Mesendoderm (in vitro differentiated cells): ENCODE measurements around the gene CENPU.
A peak's percentile ranks its signal among the peaks of the same experiment; 100 is the strongest.

Source experiments
- DNase-seq: peaks from one replicate; pipeline ENCODE4 v3.0.0; 2013
- H2AK5ac ChIP-seq: 2 replicates; pipeline ENCODE4 v1.6.1; 2013; ENCODE audit warnings: low read length, inconsistent platforms
- H2BK120ac ChIP-seq: 2 replicates; pipeline ENCODE4 v1.6.1; 2013; ENCODE audit warnings: low read depth, mild to moderate bottlenecking, low read length, moderate library complexity, mixed read lengths
- H2BK15ac ChIP-seq: replicated peaks from 2 replicates; pipeline ENCODE4 v1.6.1; 2013; ENCODE audit warnings: low read depth, mild to moderate bottlenecking, moderate library complexity
- H2BK5ac ChIP-seq: 2 replicates; pipeline ENCODE4 v1.6.1; 2013; ENCODE audit warnings: low read length, inconsistent platforms
- H3K18ac ChIP-seq: 2 replicates; pipeline ENCODE4 v1.6.1; 2013; ENCODE audit warnings: mild to moderate bottlenecking, low read length, mixed read lengths
- H3K23ac ChIP-seq: one replicate; pipeline ENCODE4 v1.6.1; 2013; ENCODE audit warnings: low read length
- H3K27ac ChIP-seq: 2 replicates; pipeline ENCODE4 v1.5.1; 2013; ENCODE audit warnings: low read depth, mild to moderate bottlenecking, inconsistent platforms, low read length, moderate library complexity
- H3K27me3 ChIP-seq: 2 replicates; pipeline ENCODE4 v1.6.1; 2013; ENCODE audit warnings: low read length, control low read depth, mild to moderate bottlenecking, inconsistent platforms; ENCODE audit not compliant: insufficient read depth, poor library complexity
- H3K36me3 ChIP-seq: 2 replicates; pipeline ENCODE4 v1.6.1; 2013; ENCODE audit warnings: low read length, inconsistent platforms; ENCODE audit not compliant: control insufficient read depth, insufficient read depth
- H3K4ac ChIP-seq: one replicate; pipeline ENCODE4 v1.6.1; 2013; ENCODE audit warnings: low read depth, mild to moderate bottlenecking, low read length, moderate library complexity
- H3K4me1 ChIP-seq: 2 replicates; pipeline ENCODE4 v1.6.1; 2013; ENCODE audit warnings: low read depth, low read length, inconsistent platforms; ENCODE audit not compliant: control insufficient read depth
- H3K4me2 ChIP-seq: 2 replicates; pipeline ENCODE4 v1.6.1; 2013; ENCODE audit warnings: low read length
- H3K4me3 ChIP-seq: 2 replicates; pipeline ENCODE4 v1.5.1; 2013; ENCODE audit warnings: mild to moderate bottlenecking, low read length
- H3K56ac ChIP-seq: one replicate; pipeline ENCODE4 v1.6.1; 2013; ENCODE audit warnings: low read length
- H3K79me1 ChIP-seq: 2 replicates; pipeline ENCODE4 v1.6.1; 2013; ENCODE audit warnings: low read length, inconsistent platforms
- H3K79me2 ChIP-seq: 2 replicates; pipeline ENCODE4 v1.6.1; 2013; ENCODE audit warnings: mild to moderate bottlenecking, low read length; ENCODE audit not compliant: control insufficient read depth, insufficient read depth
- H3K9ac ChIP-seq: 2 replicates; pipeline ENCODE4 v1.6.1; 2013; ENCODE audit warnings: low read length, inconsistent platforms
- H4K5ac ChIP-seq: one replicate; pipeline ENCODE4 v1.6.1; 2013; ENCODE audit warnings: low read length
- H4K8ac ChIP-seq: one replicate; pipeline ENCODE4 v1.6.1; 2013; ENCODE audit warnings: low read depth, mild to moderate bottlenecking, control low read depth, low read length, moderate library complexity
- WGBS: extraction: QIAGEN DNeasy Blood & Tissue Kit; methylation state at CpG from one replicate; pipeline ENCODE4 v1.1.7; 2013; ENCODE audit warnings: low lambda C conversion rate, missing lambda C conversion rate; ENCODE audit not compliant: insufficient coverage; ENCODE audit errors: extremely low coverage; 5-methylcytosine and 5-hydroxymethylcytosine counted together

The CENPU gene

DNA sequence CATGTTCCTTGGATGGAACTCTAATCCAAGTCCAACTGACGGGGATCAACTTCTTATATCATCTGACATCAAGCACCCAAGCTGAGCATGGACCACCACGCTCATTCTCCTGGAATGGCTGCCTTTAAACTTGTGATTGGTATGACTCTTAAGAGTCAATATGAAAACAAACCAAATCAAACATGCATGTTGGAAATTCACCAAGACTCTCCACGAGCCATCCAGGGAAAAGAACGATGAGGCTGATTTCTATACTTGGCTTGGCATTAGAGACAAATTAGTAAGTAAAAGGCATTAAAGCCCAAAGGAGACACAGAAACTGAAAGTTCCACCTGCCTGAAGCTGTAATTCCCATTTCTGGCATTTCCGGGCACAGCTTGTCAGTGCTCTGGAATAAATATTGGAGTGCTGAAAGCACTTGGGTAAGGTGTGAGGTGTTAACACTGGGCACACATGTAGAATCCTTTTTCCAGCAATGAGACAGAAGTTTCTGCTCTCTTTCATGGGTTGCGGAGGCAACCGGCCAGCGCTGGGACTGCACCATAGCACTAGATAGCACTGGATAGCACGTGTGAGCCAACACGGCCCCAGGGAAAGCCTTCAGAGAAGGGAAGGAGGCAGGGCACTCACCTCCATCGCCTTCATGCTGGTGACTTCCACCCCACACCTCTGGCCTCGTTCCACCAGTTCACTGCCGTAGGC lies 42.1 kb upstream of the CENPU start:
- H3K4me3 ChIP-seq = no peak overlapping the region
- WGBS = no CpG with 5 or more reads among the region's 13 CpGs
- H4K8ac ChIP-seq = no peak overlapping the region
- no peaks in the 10 kb centered on the region for H3K27me3 ChIP-seq
- no peak overlapping the region for H3K23ac ChIP-seq
- no peak overlapping the region for H2BK120ac ChIP-seq
- H3K4me2 ChIP-seq = no peak overlapping the region
- no peak for DNase-seq
- no peak overlapping the region for H4K5ac ChIP-seq
- no peaks in the 10 kb centered on the region for H3K79me2 ChIP-seq
- no peaks in the 10 kb centered on the region for H3K79me1 ChIP-seq
- H3K18ac ChIP-seq = no peak overlapping the region
- H3K9ac ChIP-seq = no peak overlapping the region
- H3K56ac ChIP-seq = no peak overlapping the region
- H2BK15ac ChIP-seq = no peak overlapping the region
- no peak overlapping the region for H2AK5ac ChIP-seq
- H3K27ac ChIP-seq = no peak overlapping the region
- H2BK5ac ChIP-seq = no peak overlapping the region
- H3K4me1 ChIP-seq = no peaks in the 10 kb centered on the region
- H3K36me3 ChIP-seq = no peaks in the 10 kb centered on the region
- H3K4ac ChIP-seq = no peak overlapping the region

DNA sequence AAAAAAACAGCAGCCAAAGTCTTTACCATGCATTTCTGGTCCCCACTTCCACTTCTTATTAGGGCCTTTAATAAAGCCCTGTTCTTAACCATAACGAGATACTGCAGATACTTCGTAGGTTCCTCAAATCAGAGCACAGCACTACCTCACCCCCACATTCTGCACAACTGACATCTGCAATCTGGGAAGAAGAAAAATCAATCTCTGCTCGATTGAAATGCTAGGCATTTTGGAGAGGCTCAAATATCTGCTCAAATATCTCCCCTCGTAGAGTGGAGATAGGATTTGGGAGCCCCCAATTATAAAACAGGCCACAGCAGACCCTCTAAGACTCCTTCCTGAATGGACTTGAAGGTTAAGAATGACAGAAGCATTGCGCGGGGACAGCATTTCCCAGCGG lies 40.3 kb upstream of the CENPU start:
- Histone ChIP-seq H3K79me1 (no peaks in the 10 kb centered on the region), H3K4me3 (no peak overlapping the region), H2BK120ac (no peak overlapping the region), H3K36me3 (no peaks in the 10 kb centered on the region), H2BK15ac (no peak overlapping the region), H2AK5ac (no peak overlapping the region), H3K27me3 (no peaks in the 10 kb centered on the region), H3K4me2 (no peak overlapping the region), H3K23ac (no peak overlapping the region), H4K5ac (no peak overlapping the region), H3K56ac (no peak overlapping the region), H3K79me2 (no peaks in the 10 kb centered on the region), H3K27ac (no peak overlapping the region), H3K9ac (no peak overlapping the region), H3K4me1 (no peaks in the 10 kb centered on the region), H3K4ac (no peak overlapping the region), H3K18ac (no peak overlapping the region), H2BK5ac (no peak overlapping the region), H4K8ac (no peak overlapping the region)
- WGBS = no CpG with 5 or more reads among the region's 7 CpGs
- DNase-seq = no peak

DNA sequence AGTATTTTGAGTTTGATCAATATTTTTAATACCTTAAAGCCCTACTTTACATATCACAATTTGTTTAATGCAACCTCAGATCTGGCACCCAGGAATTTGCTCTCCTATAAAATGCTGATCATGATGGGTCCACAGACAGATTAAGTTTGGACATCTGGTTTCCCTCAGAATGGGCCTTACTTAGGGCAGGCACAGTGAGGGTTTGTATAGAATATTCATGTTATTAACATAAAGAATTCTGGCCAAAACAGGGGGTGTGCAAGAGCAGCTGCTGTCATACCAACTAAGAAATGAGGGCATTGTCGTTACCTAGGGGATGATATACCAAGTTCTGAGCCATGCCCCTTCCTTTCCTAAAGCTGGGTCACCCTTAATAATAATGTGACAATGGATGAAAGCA lies 37.5 kb upstream of the CENPU start:
- Histone ChIP-seq H2BK120ac (no peak overlapping the region), H3K56ac (no peak overlapping the region), H3K9ac (no peak overlapping the region), H3K79me1 (no peaks in the 10 kb centered on the region), H2AK5ac (no peak overlapping the region), H3K4me1 (no peaks in the 10 kb centered on the region), H3K27ac (no peak overlapping the region), H3K23ac (no peak overlapping the region), H3K27me3 (no peaks in the 10 kb centered on the region), H3K36me3 (no peaks in the 10 kb centered on the region), H4K5ac (no peak overlapping the region), H3K4me3 (no peak overlapping the region), H3K4ac (no peak overlapping the region), H3K18ac (no peak overlapping the region), H2BK5ac (no peak overlapping the region), H3K79me2 (no peaks in the 10 kb centered on the region), H4K8ac (no peak overlapping the region), H2BK15ac (no peak overlapping the region), H3K4me2 (no peak overlapping the region)
- DNase-seq = no peak
- no CpG with 5 or more reads among the region's 1 CpG for WGBS

GRCh38 chr4:184769141-184769765 lies 35.4 kb upstream of the CENPU start:
- no peak overlapping the region for H3K4me3 ChIP-seq
- no peak overlapping the region for H4K8ac ChIP-seq
- no peak overlapping the region for H3K27ac ChIP-seq
- no peak overlapping the region for H2BK5ac ChIP-seq
- H2AK5ac ChIP-seq = no peak overlapping the region
- H3K79me2 ChIP-seq = no peaks in the 10 kb centered on the region
- no peak overlapping the region for H2BK15ac ChIP-seq
- no peaks in the 10 kb centered on the region for H3K27me3 ChIP-seq
- no peaks in the 10 kb centered on the region for H3K36me3 ChIP-seq
- no peaks in the 10 kb centered on the region for H3K4me1 ChIP-seq
- no peak overlapping the region for H3K23ac ChIP-seq
- no peak overlapping the region for H3K56ac ChIP-seq
- no peak overlapping the region for H3K4ac ChIP-seq
- no CpG with 5 or more reads among the region's 7 CpGs for WGBS
- no peak for DNase-seq
- H3K18ac ChIP-seq = no peak overlapping the region
- no peak overlapping the region for H4K5ac ChIP-seq
- no peak overlapping the region for H3K9ac ChIP-seq
- no peaks in the 10 kb centered on the region for H3K79me1 ChIP-seq
- H2BK120ac ChIP-seq = no peak overlapping the region
- no peak overlapping the region for H3K4me2 ChIP-seq

DNA sequence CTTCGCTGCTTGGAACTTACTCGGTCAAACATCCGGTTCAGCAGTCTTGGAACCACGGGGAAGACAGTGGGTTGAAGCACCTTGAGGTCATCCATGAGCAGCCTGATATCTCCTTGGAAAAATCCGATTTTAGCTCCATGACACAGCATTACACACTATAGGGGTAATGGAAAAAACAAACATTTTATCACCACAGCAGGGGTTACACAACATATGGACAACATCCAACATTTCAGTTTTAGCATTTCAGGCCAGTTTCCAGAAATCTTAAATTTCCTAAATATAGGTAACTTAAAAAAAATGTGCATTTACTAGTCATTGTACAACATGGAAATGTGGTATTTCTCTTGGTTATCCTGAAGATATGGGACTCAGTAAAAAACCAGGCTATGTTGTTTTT lies 34.4 kb upstream of the CENPU start:
- Histone ChIP-seq H3K18ac (no peak overlapping the region), H3K4me3 (no peak overlapping the region), H3K27me3 (no peaks in the 10 kb centered on the region), H3K4me1 (no peaks in the 10 kb centered on the region), H3K27ac (no peak overlapping the region), H3K36me3 (no peaks in the 10 kb centered on the region), H2BK5ac (no peak overlapping the region), H3K79me2 (no peaks in the 10 kb centered on the region), H3K9ac (no peak overlapping the region), H3K4ac (no peak overlapping the region), H3K79me1 (no peaks in the 10 kb centered on the region), H3K56ac (no peak overlapping the region), H3K4me2 (no peak overlapping the region), H2BK15ac (no peak overlapping the region), H4K8ac (no peak overlapping the region), H2AK5ac (no peak overlapping the region), H2BK120ac (no peak overlapping the region), H3K23ac (no peak overlapping the region), H4K5ac (no peak overlapping the region)
- WGBS = no CpG with 5 or more reads among the region's 5 CpGs
- DNase-seq = no peak

GRCh38 chr4:184766446-184766845 lies 32.5 kb upstream of the CENPU start:
- Histone ChIP-seq H3K18ac (no peak overlapping the region), H3K23ac (no peak overlapping the region), H4K8ac (no peak overlapping the region), H3K27me3 (no peaks in the 10 kb centered on the region), H2BK120ac (no peak overlapping the region), H3K4me3 (no peak overlapping the region), H3K27ac (no peak overlapping the region), H2BK5ac (no peak overlapping the region), H3K56ac (no peak overlapping the region), H3K79me2 (no peaks in the 10 kb centered on the region), H3K4ac (no peak overlapping the region), H3K4me1 (no peaks in the 10 kb centered on the region), H3K36me3 (no peaks in the 10 kb centered on the region), H2AK5ac (no peak overlapping the region), H3K9ac (no peak overlapping the region), H3K79me1 (no peaks in the 10 kb centered on the region), H3K4me2 (no peak overlapping the region), H2BK15ac (no peak overlapping the region), H4K5ac (no peak overlapping the region)
- WGBS = no CpG with 5 or more reads among the region's 9 CpGs
- peak; percentile 8 for DNase-seq
